Stimulated activated CD8-positive, alpha-beta memory T cell treated with anti-CD3 and anti-CD28 coated beads, Interleukin-15, amount 100 ng/mL, for 48 hours (primary cell): ENCODE data around the gene TTC39B.
A peak's percentile ranks its signal among the peaks of the same experiment; 100 is the strongest.

Experiments used
- DNase-seq, 2 donors: peaks; one replicate each; pipeline ENCODE4 v3.0.0-alpha.2; 2020; ENCODE audit warnings: low read depth in 2 of 2

TTC39B gene

GRCh38 chr9:15135164-15135792 lies 171.7 kb downstream of the TTC39B start:
- DNase-seq, result peak in 1 of 2 donors; percentile 22

DNA sequence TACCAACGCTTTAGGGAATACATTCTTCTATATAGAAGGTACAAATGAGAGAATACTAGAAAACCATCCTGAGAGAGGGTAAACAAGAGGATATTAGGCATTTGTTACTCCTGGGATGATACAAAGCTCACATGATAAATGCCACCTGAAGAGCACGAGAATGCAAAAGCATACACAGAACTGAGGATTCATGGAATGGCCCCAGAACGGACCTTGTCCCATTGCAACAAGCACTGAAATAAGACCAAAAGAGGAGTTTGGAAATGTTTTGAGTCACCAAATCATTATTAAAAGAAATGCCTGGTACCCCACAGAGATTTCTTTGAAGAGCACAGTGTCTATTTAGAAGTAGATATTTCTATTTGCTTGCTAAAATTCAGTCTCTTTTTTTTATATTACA lies 173.5 kb downstream of the TTC39B start:
- no peak for DNase-seq

DNA sequence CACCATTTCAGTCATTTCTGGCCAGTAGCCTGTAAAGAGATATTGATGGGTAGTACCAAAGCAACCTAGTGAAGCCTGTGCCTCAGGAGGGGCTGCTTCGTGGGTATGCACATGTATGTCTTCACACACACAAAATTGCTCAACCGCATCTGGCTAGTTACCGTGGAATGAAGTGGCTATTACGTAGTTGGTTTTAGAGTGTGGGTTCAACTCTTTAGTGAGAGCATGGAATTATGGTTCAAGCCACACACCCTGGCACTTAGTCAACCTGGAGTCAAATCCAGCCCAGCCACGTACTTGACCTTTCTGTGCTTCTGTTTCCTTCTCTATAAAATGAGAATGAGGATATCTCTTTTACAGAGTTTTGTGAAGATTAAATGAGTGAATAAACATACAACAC lies 174.9 kb downstream of the TTC39B start:
- DNase-seq, result no peak

- DNase-seq, result no peak
Observed at GRCh38 chr9:15131094-15131493, 175.9 kb downstream of the TTC39B start.

- no peak for DNase-seq
Observed at GRCh38 chr9:15127831-15128230, 179.2 kb downstream of the TTC39B start.

DNA sequence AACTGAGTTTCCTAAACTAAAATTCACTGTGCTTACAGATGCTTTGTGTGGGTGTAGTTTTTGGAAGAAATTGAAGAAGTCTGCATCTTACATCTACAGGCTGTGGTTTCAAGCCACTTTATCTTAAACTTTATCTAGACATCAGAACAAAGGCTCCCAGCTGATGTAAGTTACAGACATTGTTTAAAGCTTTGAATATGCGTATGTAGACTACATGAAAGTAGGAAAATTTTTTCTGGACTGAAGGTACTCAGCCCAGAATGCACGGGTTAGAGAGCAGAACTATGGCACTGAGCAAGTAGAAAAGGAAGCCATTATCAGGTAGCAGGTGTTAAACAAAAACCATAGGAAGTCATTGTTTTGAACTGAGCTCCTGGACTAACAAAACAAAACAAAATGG lies 185.4 kb downstream of the TTC39B start:
- no peak for DNase-seq

- no peak for DNase-seq
Observed at GRCh38 chr9:15116130-15116580, 190.9 kb downstream of the TTC39B start.

- DNase-seq, result no peak
Observed at GRCh38 chr9:15115702-15116101, 191.3 kb downstream of the TTC39B start.

DNA sequence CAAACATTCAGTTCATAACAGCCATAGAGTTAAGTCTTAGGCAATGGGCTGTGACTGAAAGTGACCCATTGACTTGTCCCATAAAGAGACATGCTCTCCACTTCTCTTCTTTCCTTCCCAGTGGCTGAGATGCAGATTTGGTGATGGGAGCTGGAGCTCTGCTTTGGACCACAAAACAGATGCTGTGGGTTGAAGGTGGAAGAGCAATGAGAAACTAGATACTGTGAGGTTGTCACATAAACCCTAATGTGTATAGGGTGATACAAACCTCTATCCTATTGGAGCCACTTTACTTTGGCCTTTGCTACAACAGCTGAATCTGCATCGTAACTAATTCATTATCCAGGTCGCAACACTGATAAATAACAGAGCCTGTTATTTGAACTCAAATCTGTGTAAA lies 192.0 kb downstream of the TTC39B start:
- DNase-seq, result no peak
